Loucy (cell line): ENCODE data around the gene PDE6B.

ENCODE experiments used
- H2AFZ ChIP-seq: fragments of 200-600 bp; sonication (generic); 2 replicates; pipeline ENCODE4 v1.6.0; 2016; ENCODE audit warnings: antibody characterized with exemption, mild to moderate bottlenecking, low read length, moderate library complexity
- H3F3A ChIP-seq: fragments of 200-600 bp; 2 replicates; pipeline ENCODE4 v1.6.0; 2016; ENCODE audit warnings: antibody characterized with exemption, low read depth, mild to moderate bottlenecking
- H3K27me3 ChIP-seq: fragments of 200-600 bp; sonication (generic); 2 replicates; pipeline ENCODE4 v1.6.1; 2014; ENCODE audit warnings: low read length, mild to moderate bottlenecking; ENCODE audit not compliant: insufficient read depth, poor library complexity, severe bottlenecking
- H3K36me3 ChIP-seq: fragments of 200-600 bp; sonication (generic); 2 replicates; pipeline ENCODE4 v1.6.1; 2016; ENCODE audit warnings: low read length; ENCODE audit not compliant: insufficient read depth
- H3K4me1 ChIP-seq: fragments of 200-600 bp; sonication (generic); 2 replicates; pipeline ENCODE4 v1.5.1; 2014; ENCODE audit warnings: low read length, mild to moderate bottlenecking; ENCODE audit not compliant: insufficient read depth, poor library complexity, severe bottlenecking
- H3K4me2 ChIP-seq: fragments of 200-600 bp; sonication (generic); 2 replicates; pipeline ENCODE4 v1.6.0; 2014; ENCODE audit warnings: antibody characterized with exemption, low read length, low read depth, mild to moderate bottlenecking; ENCODE audit not compliant: poor library complexity, severe bottlenecking
- H3K4me3 ChIP-seq: fragments of 200-600 bp; sonication (generic); 2 replicates; pipeline ENCODE4 v1.5.1; 2014; ENCODE audit warnings: low read length, mild to moderate bottlenecking, mixed read lengths; ENCODE audit not compliant: poor library complexity, severe bottlenecking
- H3K79me2 ChIP-seq: fragments of 200-600 bp; sonication (generic); 2 replicates; pipeline ENCODE4 v1.6.1; 2014; ENCODE audit warnings: low read length; ENCODE audit not compliant: insufficient read depth
- H3K9ac ChIP-seq: fragments of 200-600 bp; sonication (generic); 2 replicates; pipeline ENCODE4 v1.6.0; 2014; ENCODE audit warnings: mild to moderate bottlenecking, low read depth, low read length, moderate library complexity; ENCODE audit not compliant: poor library complexity, severe bottlenecking
- H3K9me2 ChIP-seq: fragments of 200-600 bp; sonication (generic); replicated peaks from 2 replicates; pipeline ENCODE4 v1.6.1; 2016; ENCODE audit warnings: low read depth, low read length, mixed read lengths
- H3K9me3 ChIP-seq: fragments of 200-600 bp; sonication (generic); 2 replicates; pipeline ENCODE4 v1.6.1; 2014; ENCODE audit warnings: mild to moderate bottlenecking, antibody characterized with exemption, low read length, low read depth; ENCODE audit not compliant: insufficient read depth
- H4K20me1 ChIP-seq: fragments of 200-600 bp; sonication (generic); 2 replicates; pipeline ENCODE4 v1.6.0; 2014; ENCODE audit warnings: antibody characterized with exemption, low read length, mild to moderate bottlenecking; ENCODE audit not compliant: insufficient read depth, poor library complexity, severe bottlenecking
- CTCF ChIP-seq: fragments of 200-600 bp; sonication (generic); conservative IDR thresholded peaks from 2 replicates; pipeline ENCODE4 v1.5.1; 2014; ENCODE audit warnings: mild to moderate bottlenecking, antibody characterized with exemption, low read length
- EZH2phosphoT487 ChIP-seq: fragments of 200-600 bp; IDR thresholded peaks from 2 replicates; pipeline ENCODE4 v1.6.1; 2018; ENCODE audit warnings: antibody characterized with exemption, mild to moderate bottlenecking, moderate library complexity, borderline replicate concordance

Gene PDE6B

DNA sequence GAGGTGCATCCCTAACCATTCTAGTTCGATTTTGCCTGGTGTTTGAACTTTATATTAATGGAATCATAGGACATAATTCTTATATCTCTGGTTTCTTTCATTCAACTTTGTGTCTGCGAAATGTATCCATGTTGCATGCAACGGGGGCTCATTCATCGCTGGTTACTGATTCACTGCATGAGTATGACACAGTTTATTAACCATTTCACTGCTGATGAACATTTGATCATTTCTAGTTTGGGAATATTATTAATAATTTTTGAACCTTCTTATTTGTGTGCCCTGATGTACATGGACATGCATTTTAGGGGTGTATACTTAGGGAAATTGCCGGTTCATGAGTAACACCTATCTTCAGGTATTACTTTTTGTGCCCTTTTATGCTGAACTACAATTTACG, 44.2 kb upstream of the PDE6B start:
- no peaks in the 10 kb centered on the region for H3K9me2 ChIP-seq
- H3K4me2 ChIP-seq = no peak overlapping the region
- no peak overlapping the region for H3K4me3 ChIP-seq
- no peaks in the 10 kb centered on the region for H3K27me3 ChIP-seq
- H3F3A ChIP-seq = no peaks in the 10 kb centered on the region
- H2AFZ ChIP-seq = no peak overlapping the region
- H3K4me1 ChIP-seq = no peaks in the 10 kb centered on the region
- H3K9me3 ChIP-seq = peaks cover 14% of the 10 kb centered on the region; the same call in 1 of the 2 replicates
- TF ChIP-seq CTCF (no peak), EZH2phosphoT487 (no peak)
- H3K9ac ChIP-seq = no peak overlapping the region
- H3K79me2 ChIP-seq = no peaks in the 10 kb centered on the region
- no peaks in the 10 kb centered on the region for H4K20me1 ChIP-seq
- H3K36me3 ChIP-seq = no peaks in the 10 kb centered on the region

DNA sequence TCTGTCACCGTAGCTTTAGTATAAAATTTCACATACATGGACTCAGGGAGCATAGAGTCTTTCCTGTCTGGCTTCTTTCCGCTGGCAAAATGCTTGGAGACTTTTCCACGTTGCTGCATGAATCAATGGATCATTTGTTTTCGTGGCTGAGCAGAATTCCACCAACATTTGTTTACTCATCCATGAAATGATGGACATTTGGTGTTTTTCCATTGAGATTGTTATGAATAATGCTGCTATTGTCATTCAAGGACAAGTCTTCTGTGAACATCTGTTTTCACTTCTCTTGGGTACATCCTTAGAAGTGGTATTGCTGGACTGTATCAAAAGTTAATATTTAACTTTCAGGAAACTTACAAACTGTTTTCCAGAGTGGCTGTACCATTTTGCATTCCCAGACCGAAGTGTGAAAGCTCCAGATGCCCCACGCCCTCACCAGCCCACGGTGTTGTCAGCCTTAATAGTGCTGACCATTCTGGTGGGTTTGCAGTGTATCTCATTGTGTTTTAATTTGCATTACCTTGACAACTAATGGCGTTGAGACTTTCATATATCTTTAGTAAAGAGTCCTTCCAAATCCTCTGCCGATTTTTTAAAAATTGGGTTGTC, 43.5 kb upstream of the PDE6B start:
- Histone ChIP-seq H3F3A (no peaks in the 10 kb centered on the region), H3K4me3 (no peak overlapping the region), H3K4me1 (no peaks in the 10 kb centered on the region), H3K9ac (no peak overlapping the region), H3K27me3 (no peaks in the 10 kb centered on the region), H3K9me3 (peaks cover 14% of the 10 kb centered on the region; the same call in 1 of the 2 replicates), H3K36me3 (no peaks in the 10 kb centered on the region), H3K79me2 (no peaks in the 10 kb centered on the region), H3K9me2 (no peaks in the 10 kb centered on the region), H2AFZ (no peak overlapping the region), H3K4me2 (no peak overlapping the region), H4K20me1 (no peaks in the 10 kb centered on the region)
- TF ChIP-seq EZH2phosphoT487 (no peak), CTCF (no peak)

GRCh38 chr4:583820-584219, 41.6 kb upstream of the PDE6B start:
- Histone ChIP-seq H3K4me3 (no peak overlapping the region), H4K20me1 (no peaks in the 10 kb centered on the region), H3K9me2 (no peaks in the 10 kb centered on the region), H3K27me3 (no peaks in the 10 kb centered on the region), H3K36me3 (no peaks in the 10 kb centered on the region), H3K9me3 (peaks cover 12% of the 10 kb centered on the region; the same call in 1 of the 2 replicates), H3K4me1 (no peaks in the 10 kb centered on the region), H3F3A (no peaks in the 10 kb centered on the region), H3K9ac (no peak overlapping the region), H2AFZ (no peak overlapping the region), H3K4me2 (no peak overlapping the region), H3K79me2 (no peaks in the 10 kb centered on the region)
- TF ChIP-seq EZH2phosphoT487 = no peak
- TF ChIP-seq CTCF = no peak
